ENCODE data around the gene GCLC.

Gene GCLC

DNA sequence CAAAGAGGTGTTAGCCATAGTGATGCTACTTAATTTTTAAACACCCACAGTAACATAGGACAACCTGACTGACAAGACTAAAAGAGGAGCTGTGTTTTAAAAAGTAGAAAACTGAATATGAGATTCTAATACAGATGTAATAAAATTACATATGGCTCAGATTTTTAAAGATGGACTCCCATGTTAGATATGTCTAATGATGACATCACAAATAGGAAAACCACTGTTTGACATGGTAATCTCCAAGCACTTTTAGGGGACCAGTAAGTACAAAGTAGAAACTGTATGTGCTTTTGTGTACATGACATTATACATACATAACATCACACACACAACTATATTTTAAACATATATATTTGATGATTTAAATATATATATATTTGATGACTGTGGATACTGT is 16.8 kb downstream of the GCLC start:
- intact Hi-C loops (cut with DNase I), result no loop called here
- DNase-seq, result no peak

DNA sequence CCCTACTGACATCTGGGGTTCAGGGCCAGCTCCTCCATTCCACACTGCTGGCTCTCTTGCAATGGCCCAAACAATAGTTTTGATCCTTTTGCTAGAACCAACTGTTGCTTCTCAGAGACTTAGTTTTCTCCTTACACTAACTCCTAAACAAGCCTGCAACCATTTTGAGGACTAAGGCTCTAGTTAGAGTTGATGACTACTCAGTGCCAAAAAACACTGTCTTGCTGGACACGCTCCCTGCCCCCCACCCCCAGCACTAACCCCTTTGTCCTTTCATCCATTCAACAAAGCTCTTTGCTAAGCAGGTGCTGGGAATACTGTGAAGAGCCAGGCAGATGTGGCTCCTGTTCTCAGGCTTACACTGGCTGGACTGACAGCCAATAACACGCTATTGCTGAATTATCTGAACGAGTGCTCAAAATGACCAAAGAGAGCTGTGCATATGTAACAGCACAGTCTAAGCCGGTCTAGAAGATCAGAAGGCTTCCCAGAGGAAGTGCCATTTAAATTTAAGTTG is 17.6 kb downstream of the GCLC start:
- intact Hi-C loops (cut with DNase I), result no loop called here

GRCh38 chr6:53526000-53526399 is 18.9 kb downstream of the GCLC start:
- DNase-seq, result no peak
- intact Hi-C loops (cut with DNase I), result no loop called here

More for the DNA sequence above, 17.6 kb downstream of the GCLC start:
- DNase-seq, result no peak

DNA sequence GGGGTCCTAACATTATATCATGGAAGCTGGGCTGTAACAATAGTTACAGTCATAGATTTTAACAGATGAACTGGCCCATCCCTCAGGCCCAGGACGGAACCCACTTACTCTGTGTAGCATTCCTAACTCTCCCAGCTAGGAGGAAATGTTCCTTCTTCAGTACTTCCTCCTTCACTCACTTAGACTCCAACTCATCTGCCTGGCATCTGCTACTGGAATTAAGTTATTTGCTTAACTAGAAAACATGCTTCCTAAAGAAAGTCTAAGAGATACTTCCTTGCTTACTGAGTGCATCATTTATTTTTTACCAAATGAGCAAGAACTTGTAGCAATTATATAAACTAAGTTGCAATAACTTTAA is 20.5 kb downstream of the GCLC start:
- intact Hi-C loops (cut with DNase I), result no loop called here
- no peak for DNase-seq

DNA sequence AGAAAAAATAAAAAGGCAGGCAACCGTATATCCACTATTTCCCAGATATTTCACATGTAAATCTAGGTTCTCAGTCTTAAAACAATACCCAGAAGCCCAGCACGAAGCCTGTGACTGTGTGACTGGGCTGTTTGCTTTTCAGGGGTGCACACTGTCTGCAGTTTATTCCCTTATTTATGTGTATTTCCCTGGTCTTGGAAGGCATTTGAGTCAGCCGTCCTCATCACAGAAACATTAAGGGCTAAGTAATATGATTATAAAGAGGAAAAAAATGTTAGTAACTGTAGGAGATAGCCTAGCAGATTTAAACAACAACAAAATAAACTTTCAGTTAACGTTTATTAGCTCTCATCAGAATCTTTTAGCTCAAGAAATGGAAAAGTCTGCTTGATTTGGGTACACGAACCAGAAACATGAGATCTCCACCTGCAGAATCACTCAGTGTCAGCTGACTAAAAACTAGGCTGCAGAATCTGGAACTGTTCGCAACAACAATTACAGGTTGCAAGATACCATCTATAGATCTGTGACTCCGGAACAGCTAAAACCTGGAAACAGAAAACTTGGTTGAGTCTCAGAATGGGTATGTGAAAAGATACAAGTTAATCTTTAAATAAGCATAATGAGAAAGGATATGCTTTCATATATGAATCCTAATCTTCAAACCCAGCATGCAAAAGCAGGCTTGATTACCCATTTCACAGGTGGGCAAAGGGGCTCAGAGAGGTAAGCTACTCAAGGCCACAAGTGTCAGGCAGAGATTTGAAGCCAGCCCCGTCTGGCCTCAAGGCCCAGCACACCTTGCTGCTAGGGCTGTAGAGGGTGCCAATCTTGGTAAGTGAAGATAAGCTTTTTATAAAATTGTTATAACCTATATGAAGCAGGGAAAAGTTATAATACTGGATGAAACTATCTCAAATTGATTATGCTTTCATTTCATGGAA is 21.1 kb downstream of the GCLC start:
- intact Hi-C loops (cut with DNase I), result no loop called here
- no peak for DNase-seq

DNA sequence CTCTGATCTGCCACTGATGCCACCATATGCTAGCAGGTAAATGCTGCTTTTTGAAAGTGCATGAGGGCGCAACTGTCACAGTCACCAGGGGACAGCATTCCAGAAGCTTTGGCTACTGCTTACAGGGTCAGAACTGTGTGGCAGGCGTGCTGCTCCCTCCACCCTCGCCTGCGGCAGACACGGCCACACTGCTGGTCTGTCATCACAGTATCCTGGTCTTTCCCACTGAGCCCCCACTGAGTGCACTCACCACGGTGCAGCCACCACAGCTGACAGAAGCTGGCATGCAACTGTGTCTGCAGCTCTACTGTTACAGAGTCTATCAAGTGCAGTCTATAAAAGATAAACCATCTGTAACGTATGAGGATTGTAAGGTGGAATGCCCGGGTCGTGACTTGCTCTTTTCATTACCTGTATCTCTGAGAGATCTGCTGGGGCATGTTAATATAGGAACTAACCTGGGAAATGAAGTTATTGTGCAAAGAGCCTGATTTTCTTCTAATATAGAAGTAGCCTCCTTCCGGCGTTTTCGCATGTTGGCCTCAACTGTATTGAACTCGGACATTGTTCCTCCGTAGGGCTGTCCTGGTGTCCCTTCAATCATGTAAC is 24.5 kb downstream of the GCLC start:
- intact Hi-C loops (cut with DNase I), result no loop called here
- peak in 1 of 10 donors; percentile 67 for DNase-seq

DNA sequence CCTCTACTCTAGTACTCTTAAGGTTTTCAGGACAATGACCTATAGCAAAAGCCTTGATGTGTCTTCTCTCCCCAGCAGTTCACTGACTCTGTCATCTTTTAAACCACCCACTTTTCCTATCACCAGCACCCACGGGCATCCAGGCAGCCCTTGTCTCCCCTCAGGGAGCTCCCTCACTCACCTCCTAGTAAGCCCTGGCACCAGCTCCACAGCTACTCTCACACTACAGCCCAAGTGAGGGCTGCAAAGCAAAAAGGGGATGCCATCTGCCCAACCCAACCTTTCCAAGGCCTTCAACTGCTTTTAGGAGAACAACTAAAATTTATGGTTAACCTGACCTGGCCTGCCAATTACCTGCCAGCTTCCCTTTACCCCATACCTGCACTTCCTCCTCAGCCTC is 26.0 kb downstream of the GCLC start:
- DNase-seq, result no peak
- intact Hi-C loops (cut with DNase I), result no loop called here

GRCh38 chr6:53517021-53517420 is 27.9 kb downstream of the GCLC start:
- intact Hi-C loops (cut with DNase I), result no loop called here
- no peak for DNase-seq

GRCh38 chr6:53514677-53515076 is 30.2 kb downstream of the GCLC start:
- intact Hi-C loops (cut with DNase I), result no loop called here
- DNase-seq, result no peak

DNA sequence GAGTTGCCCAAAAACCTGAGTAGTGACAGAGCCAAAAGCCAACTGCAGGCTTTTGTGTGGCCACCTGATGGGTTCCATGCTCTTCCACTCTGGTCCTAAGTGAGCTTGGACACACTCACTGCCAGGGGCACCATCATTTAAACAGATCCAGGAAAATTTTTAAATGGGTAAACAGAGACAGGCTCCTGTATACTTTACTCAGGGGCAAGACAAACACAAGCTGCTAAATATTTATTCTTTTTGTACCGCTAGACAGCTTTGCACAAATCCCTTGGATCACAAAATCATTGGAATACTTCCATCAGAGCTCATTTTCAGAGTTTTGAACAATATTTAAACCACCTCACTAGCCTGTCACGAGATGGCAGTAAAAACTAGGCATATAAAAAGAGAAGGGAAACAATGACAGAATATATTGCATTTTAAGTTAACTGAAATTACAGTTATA is 31.4 kb downstream of the GCLC start:
- intact Hi-C loops (cut with DNase I), result no loop called here

GRCh38 chr6:53513056-53513455 is 31.8 kb downstream of the GCLC start:
- DNase-seq, result no peak
- intact Hi-C loops (cut with DNase I), result no loop called here

More for the DNA sequence above, 31.4 kb downstream of the GCLC start:
- DNase-seq, result no peak

DNA sequence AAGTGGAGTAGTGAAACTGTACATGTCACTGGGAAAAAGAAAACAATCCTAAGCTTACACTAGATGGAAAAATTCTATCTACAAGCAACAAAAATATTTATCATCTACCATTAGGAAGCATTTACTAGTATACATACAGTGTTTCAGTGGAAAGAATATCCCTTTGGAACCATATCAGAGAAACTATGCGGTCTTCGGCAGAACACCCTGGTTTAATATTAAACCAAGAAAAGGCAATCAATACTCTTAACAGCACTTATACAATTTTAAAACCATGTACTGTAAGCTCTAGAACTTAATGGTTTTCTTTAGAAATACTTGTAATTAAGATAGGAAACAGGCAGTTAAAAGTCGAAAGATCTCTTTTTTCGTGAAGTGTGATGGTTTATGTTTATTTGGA is 32.3 kb downstream of the GCLC start:
- no peak for DNase-seq
- intact Hi-C loops (cut with DNase I), result no loop called here

DNA sequence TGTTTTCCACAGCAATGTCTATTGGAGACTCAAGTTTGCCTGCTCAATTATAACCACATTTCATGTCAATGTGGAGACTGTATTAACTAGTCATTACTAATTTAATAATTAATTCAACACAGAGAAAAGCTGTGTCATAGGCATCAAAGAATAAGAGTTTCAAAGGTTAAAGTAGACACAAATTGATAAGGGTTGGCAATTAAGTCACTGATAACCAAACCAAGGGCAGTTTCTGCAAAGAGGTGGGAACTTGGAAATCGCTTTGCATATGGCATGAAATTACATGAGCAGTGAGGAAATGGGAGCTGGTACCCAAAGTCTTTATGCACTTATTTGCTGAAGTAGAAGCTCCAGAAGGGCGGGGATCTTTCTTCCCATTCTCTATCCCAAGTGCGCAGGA is 34.2 kb downstream of the GCLC start:
- no peak for DNase-seq
- intact Hi-C loops (cut with DNase I), result no loop called here

- intact Hi-C loops (cut with DNase I), result no loop called here
These were observed 38.0 kb downstream of the GCLC start for GRCh38 chr6:53506872-53507271.

GRCh38 chr6:53504512-53504911 is 40.4 kb downstream of the GCLC start:
- peak in 1 of 10 donors; percentile 72 for DNase-seq
- intact Hi-C loops (cut with DNase I), result no loop called here

More at GRCh38 chr6:53506872-53507271, 38.0 kb downstream of the GCLC start:
- no peak for DNase-seq

- intact Hi-C loops (cut with DNase I), result no loop called here
- DNase-seq, result no peak
These were observed 41.8 kb downstream of the GCLC start for GRCh38 chr6:53503060-53503459.

DNA sequence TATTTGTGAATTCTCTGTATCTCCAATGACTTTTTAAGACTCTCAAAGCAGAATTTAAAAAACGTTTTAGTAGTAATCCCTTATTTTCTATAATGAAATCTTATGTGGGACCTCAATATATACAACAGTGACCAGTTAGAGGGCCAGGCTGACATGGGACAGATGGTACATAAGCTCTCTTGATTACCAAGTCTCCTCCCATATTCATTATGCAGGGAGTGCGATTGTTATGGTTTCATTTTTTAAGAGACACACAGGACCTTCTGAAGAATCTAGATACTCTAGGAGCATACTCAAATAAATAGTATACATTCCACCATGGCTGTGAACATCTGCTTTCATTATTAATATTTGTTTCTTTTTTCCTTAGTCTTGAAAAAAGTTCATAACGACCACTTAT is 43.5 kb downstream of the GCLC start:
- intact Hi-C loops (cut with DNase I), result no loop called here
- no peak for DNase-seq

- intact Hi-C loops (cut with DNase I), result no loop called here
- DNase-seq, result no peak
These were observed 44.8 kb downstream of the GCLC start for GRCh38 chr6:53500095-53500494.

GRCh38 chr6:53499094-53499493 is 45.8 kb downstream of the GCLC start:
- no peak for DNase-seq
- intact Hi-C loops (cut with DNase I), result loop anchor here (5.0 kb wide), 1 partner anchor 43 kb away; no protein-coding TSS in a partner anchor

- intact Hi-C loops (cut with DNase I), result loop anchor here (5.0 kb wide), 1 partner anchor 44 kb away; no protein-coding TSS in a partner anchor
- DNase-seq, result no peak
These were observed 46.3 kb downstream of the GCLC start for GRCh38 chr6:53498649-53499048.

DNA sequence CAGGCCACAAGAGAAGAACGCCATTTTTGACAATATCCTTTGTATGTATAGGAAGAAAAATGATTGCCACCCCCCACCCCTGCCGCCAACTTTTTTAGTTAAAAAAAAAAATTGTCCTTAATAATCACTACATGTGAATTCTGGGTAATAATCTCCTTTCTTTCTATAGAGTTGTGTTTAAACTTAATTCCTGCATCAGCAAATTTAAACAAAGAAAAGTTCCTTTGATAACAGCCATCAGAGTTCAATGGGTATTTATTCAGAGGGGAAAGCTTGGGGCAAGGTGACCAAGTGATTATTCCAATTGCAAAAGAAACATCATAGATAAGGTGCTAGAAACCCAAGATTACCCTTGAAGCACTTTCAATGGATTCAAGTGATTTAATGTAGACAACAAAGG is 47.0 kb downstream of the GCLC start:
- intact Hi-C loops (cut with DNase I), result loop anchor here (5.0 kb wide), 1 partner anchor 44 kb away; no protein-coding TSS in a partner anchor
- no peak for DNase-seq
